B cell (primary cell): ENCODE data around the gene GLRA3. TPM values are rescaled to one million over a fixed set of nuclear protein-coding genes. Genes with fewer than 3 reads are reported as not detected.

Experiments
- ATAC-seq: fragments of 200-7000 bp; cut with Tn5 transposase; one replicate; pipeline ENCODE4 v1.10.0; 2021; ENCODE audit warnings: low read depth, mild to moderate bottlenecking, moderate number of reproducible peaks, moderate library complexity
- CTCF ChIA-PET: fragments of 350-600 bp; sonication (Branson Sonifier 250); formaldehyde crosslinking; loops from one replicate; lab custom pipeline; 2021; ENCODE audit warnings: antibody characterized with exemption, inconsistent platforms; lab: Charles Lee
- POLR2A ChIA-PET: fragments of 350-600 bp; sonication (Branson Sonifier 250); formaldehyde crosslinking; loops from one replicate; lab custom pipeline; 2021; ENCODE audit warnings: antibody characterized with exemption; lab: Charles Lee
- DNase-seq: peaks from one replicate; pipeline ENCODE4 v3.0.0; 2013
- H2AFZ ChIP-seq: 2 replicates; pipeline ENCODE4 v1.6.1; 2012; ENCODE audit warnings: mild to moderate bottlenecking, low read depth, low read length; ENCODE audit not compliant: insufficient read depth, poor library complexity, severe bottlenecking
- H3K27ac ChIP-seq, 2 donors: 1 replicate in 1 of 2; 2 replicates in 1 of 2; pipeline ENCODE4 v1.5.1; 2012 to 2013; ENCODE audit warnings: low read length in 2 of 2, mild to moderate bottlenecking in 2 of 2, moderate library complexity in 1 of 2
- H3K27me3 ChIP-seq, 4 experiments: fragments of 200-600 bp in 1 of 4; sonication (generic) in 1 of 4; replicated peaks in 1 of 4; 1 replicate in 2 of 4; 2 replicates in 2 of 4; pipeline versions ENCODE4 v1.6.1 to v1.7.0; 2013 to 2016; ENCODE audit warnings: low read length in 3 of 4, mild to moderate bottlenecking in 2 of 4, mixed read lengths in 1 of 4, moderate library complexity in 1 of 4; ENCODE audit not compliant: insufficient read depth in 4 of 4, control insufficient read depth in 3 of 4; ENCODE audit errors: control extremely low read depth in 1 of 4
- H3K36me3 ChIP-seq, 2 experiments: replicated peaks in 1 of 2; 1 replicate in 1 of 2; 2 replicates in 1 of 2; pipeline versions ENCODE4 v1.6.1 to v1.7.1; 2013; ENCODE audit warnings: low read length in 1 of 2; ENCODE audit not compliant: insufficient read depth in 2 of 2, control insufficient read depth in 1 of 2; ENCODE audit errors: control extremely low read depth in 1 of 2, extremely low read depth in 1 of 2
- H3K4me1 ChIP-seq, 2 donors: fragments of 200-600 bp in 1 of 2; sonication (generic) in 1 of 2; 1 replicate in 1 of 2; 2 replicates in 1 of 2; pipeline versions ENCODE4 v1.5.1 to v1.6.1; 2013 to 2017; ENCODE audit warnings: low read length in 2 of 2; ENCODE audit not compliant: control insufficient read depth in 2 of 2, insufficient read depth in 2 of 2
- H3K4me2 ChIP-seq: replicated peaks from 2 replicates; pipeline ENCODE3; 2012; ENCODE audit warnings: mild to moderate bottlenecking, low read depth, low read length; ENCODE audit not compliant: poor library complexity, severe bottlenecking
- H3K4me3 ChIP-seq, 5 experiments: fragments of 200-600 bp in 1 of 5; sonication (generic) in 1 of 5; 1 replicate in 3 of 5; 2 replicates in 2 of 5; pipeline versions ENCODE4 v1.5.1 to v1.7.0; 2011 to 2016; ENCODE audit warnings: low read length in 4 of 5, mild to moderate bottlenecking in 4 of 5, low read depth in 2 of 5, control low read depth in 1 of 5, moderate library complexity in 1 of 5; ENCODE audit not compliant: insufficient read depth in 1 of 5; ENCODE audit errors: control extremely low read depth in 1 of 5, extremely low read depth in 1 of 5
- H3K79me2 ChIP-seq: fragments of 200-600 bp; sonication (generic); one replicate; pipeline ENCODE4 v1.6.0; 2016; ENCODE audit warnings: low read length; ENCODE audit not compliant: control insufficient read depth, insufficient read depth
- H3K9ac ChIP-seq: fragments of 200-600 bp; sonication (generic); 2 replicates; pipeline ENCODE4 v1.6.1; 2017; ENCODE audit warnings: mild to moderate bottlenecking, low read length, moderate library complexity
- H3K9me3 ChIP-seq, 3 donors: one replicate each; pipeline versions ENCODE4 v1.6.1 to v1.7.1; 2013; ENCODE audit warnings: low read length in 2 of 3; ENCODE audit not compliant: control insufficient read depth in 2 of 3, insufficient read depth in 1 of 3; ENCODE audit errors: control extremely low read depth in 1 of 3
- H4K20me1 ChIP-seq: 2 replicates; pipeline ENCODE4 v1.6.0; 2012; ENCODE audit warnings: mild to moderate bottlenecking, low read length; ENCODE audit not compliant: insufficient read depth, control insufficient read depth, poor library complexity, severe bottlenecking
- H3K27ac Mint-ChIP-seq: one replicate; pipeline ENCODE4 v1.8.0; 2021; ENCODE audit warnings: mixed read lengths
- H3K27me3 Mint-ChIP-seq: one replicate; pipeline ENCODE4 v1.8.0; 2021; ENCODE audit warnings: mixed read lengths
- H3K4me1 Mint-ChIP-seq: one replicate; pipeline ENCODE4 v1.8.0; 2021; ENCODE audit warnings: mixed read lengths
- H3K4me3 Mint-ChIP-seq: one replicate; pipeline ENCODE4 v1.8.0; 2021; ENCODE audit warnings: mixed read lengths
- H3K9me3 Mint-ChIP-seq: one replicate; pipeline ENCODE4 v1.8.0; 2022; ENCODE audit warnings: mixed read lengths; ENCODE audit not compliant: insufficient read depth
- CTCF ChIP-seq: fragments of 200-600 bp; IDR thresholded peaks from one replicate; pipeline ENCODE4 v1.8.0; 2022; ENCODE audit warnings: antibody characterized with exemption, mild to moderate bottlenecking
- EZH2 ChIP-seq: IDR thresholded peaks from 2 replicates; pipeline ENCODE4 v1.6.1; 2012; ENCODE audit warnings: borderline replicate concordance, low read depth, mild to moderate bottlenecking, moderate library complexity, low read length; ENCODE audit not compliant: insufficient read depth, poor library complexity, severe bottlenecking
- WGBS: methylation state at CpG from one replicate; pipeline ENCODE4 v1.1.5; 2013; ENCODE audit warnings: missing lambda C conversion rate; ENCODE audit not compliant: insufficient coverage; 5-methylcytosine and 5-hydroxymethylcytosine counted together
- intact Hi-C: fragments of 100-400 bp; cut with micrococcal nuclease; formaldehyde crosslinking; loops from one replicate; pipeline ENCODE4 v1.10.0; 2022
- polyA plus RNA-seq: library from polyadenylated mRNA; depleted of rRNA; stranded (reverse); fragments of >200 nt; gene quantifications from 2 replicates; pipeline ENCODE4 v1.2.3, GENCODE V29; 2012
- total RNA-seq, 2 donors: library from RNA; stranded (reverse); fragments of 120-200 nt in 1 of 2; gene quantifications; 1 replicate in 1 of 2; 2 replicates in 1 of 2; pipeline versions ENCODE4 v1.2.3 to v1.2.4, GENCODE V29; 2013 to 2022

Gene GLRA3
- total and polyA plus RNA-seq, 2 donors (not counting 1 experiment from before 2014, with no cell fraction given) = 0.12 to 0.30 TPM

- no CpG with 5 or more reads among the region's 2 CpGs for WGBS
- no peak for ATAC-seq
- no peak for DNase-seq
- Histone ChIP-seq H2AFZ (no peak overlapping the region), H3K27ac (no peak overlapping the region), H3K27me3 (no peaks in the 10 kb centered on the region), H3K36me3 (no peaks in the 10 kb centered on the region), H3K9me3 (no peaks in the 10 kb centered on the region), H3K79me2 (no peaks in the 10 kb centered on the region), H3K9ac (no peak overlapping the region), H3K4me3 (no peak overlapping the region), H4K20me1 (no peaks in the 10 kb centered on the region), H3K4me2 (no peak overlapping the region), H3K4me1 (no peaks in the 10 kb centered on the region)
- Mint-ChIP-seq H3K4me1 (no peaks in the 10 kb centered on the region), H3K4me3 (no peak overlapping the region), H3K27me3 (peaks cover 5% of the 10 kb centered on the region), H3K27ac (no peak overlapping the region), H3K9me3 (no peaks in the 10 kb centered on the region)
- TF ChIP-seq CTCF (no peak), EZH2 (no peak)
- POLR2A ChIA-PET = no interaction called here
- intact Hi-C loops = no loop called here
- CTCF ChIA-PET = no interaction called here
These were observed 201.6 kb downstream of the GLRA3 start for GRCh38 chr4:174627473-174627872.

GRCh38 chr4:174626342-174627008, 202.6 kb downstream of the GLRA3 start:
- WGBS = no CpG with 5 or more reads among the region's 1 CpG
- POLR2A ChIA-PET = no interaction called here
- no peaks in the 10 kb centered on the region for H3K4me1 Mint-ChIP-seq
- Histone ChIP-seq H3K27me3 (no peaks in the 10 kb centered on the region), H3K9ac (no peak overlapping the region), H3K36me3 (no peaks in the 10 kb centered on the region), H2AFZ (no peak overlapping the region), H3K9me3 (no peaks in the 10 kb centered on the region), H3K27ac (no peak overlapping the region), H4K20me1 (no peaks in the 10 kb centered on the region), H3K4me3 (no peak overlapping the region), H3K79me2 (no peaks in the 10 kb centered on the region), H3K4me1 (no peaks in the 10 kb centered on the region), H3K4me2 (no peak overlapping the region)
- intact Hi-C loops = no loop called here
- TF ChIP-seq EZH2 = no peak
- no peak for TF ChIP-seq CTCF
- ATAC-seq = no peak
- CTCF ChIA-PET = no interaction called here
- H3K27me3 Mint-ChIP-seq = peaks cover 5% of the 10 kb centered on the region
- no peak for DNase-seq
- no peak overlapping the region for H3K27ac Mint-ChIP-seq
- no peak overlapping the region for H3K4me3 Mint-ChIP-seq
- H3K9me3 Mint-ChIP-seq = no peaks in the 10 kb centered on the region
